Vagina (tissue), 2 donors: Measurements from ENCODE around the gene GADL1.

Experiments
- POLR2A ChIP-seq, 2 donors: fragments of 450-650 bp; IDR thresholded peaks; one replicate each; pipeline ENCODE4 v1.6.1; 2017; ENCODE audit warnings: antibody characterized with exemption in 2 of 2, mild to moderate bottlenecking in 2 of 2, moderate library complexity in 2 of 2
- TF ChIP-seq, protein P1 (sequence below), 3 experiments: fragments of 450-650 bp in 2 of 3; fragments of 200-600 bp in 1 of 3; sonication (generic) in 1 of 3; IDR thresholded peaks; one replicate each; pipeline ENCODE4 v1.5.1; 2017 to 2019; ENCODE audit warnings: antibody characterized with exemption in 3 of 3, mild to moderate bottlenecking in 2 of 3, moderate library complexity in 2 of 3

DNA sequence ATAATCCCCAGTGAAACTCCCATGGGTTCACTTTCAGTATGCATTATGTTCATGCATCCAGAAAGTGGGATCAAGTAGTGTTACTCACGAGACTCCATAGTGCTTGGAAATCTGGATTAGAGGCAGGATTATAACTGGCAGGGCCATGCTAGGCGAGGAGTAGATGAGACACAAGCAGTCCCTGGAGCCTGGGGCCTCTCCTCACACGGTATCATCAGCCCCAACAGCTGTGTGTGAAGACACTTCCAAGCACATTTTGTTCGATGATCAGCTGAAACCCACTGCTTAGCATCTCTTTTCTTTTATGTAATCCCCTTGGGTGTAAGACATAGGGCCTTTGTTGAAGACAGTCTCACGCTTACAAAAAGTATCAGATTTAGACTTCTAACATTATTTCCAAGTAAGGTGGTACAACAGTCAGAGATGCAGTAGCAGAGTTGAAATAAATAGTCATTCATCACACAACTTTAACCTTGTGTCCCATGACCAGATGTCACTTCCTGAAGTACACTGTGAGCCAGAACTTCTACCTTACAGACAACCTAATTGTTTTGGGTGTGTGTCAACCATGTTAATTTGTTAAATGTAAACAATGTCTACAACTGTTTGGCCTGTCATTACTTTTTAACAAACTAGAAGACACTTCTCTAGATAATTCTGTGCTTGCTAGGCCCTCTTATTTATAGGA lies 116.9 kb downstream of the GADL1 start:
- TF ChIP-seq, protein P1, sequence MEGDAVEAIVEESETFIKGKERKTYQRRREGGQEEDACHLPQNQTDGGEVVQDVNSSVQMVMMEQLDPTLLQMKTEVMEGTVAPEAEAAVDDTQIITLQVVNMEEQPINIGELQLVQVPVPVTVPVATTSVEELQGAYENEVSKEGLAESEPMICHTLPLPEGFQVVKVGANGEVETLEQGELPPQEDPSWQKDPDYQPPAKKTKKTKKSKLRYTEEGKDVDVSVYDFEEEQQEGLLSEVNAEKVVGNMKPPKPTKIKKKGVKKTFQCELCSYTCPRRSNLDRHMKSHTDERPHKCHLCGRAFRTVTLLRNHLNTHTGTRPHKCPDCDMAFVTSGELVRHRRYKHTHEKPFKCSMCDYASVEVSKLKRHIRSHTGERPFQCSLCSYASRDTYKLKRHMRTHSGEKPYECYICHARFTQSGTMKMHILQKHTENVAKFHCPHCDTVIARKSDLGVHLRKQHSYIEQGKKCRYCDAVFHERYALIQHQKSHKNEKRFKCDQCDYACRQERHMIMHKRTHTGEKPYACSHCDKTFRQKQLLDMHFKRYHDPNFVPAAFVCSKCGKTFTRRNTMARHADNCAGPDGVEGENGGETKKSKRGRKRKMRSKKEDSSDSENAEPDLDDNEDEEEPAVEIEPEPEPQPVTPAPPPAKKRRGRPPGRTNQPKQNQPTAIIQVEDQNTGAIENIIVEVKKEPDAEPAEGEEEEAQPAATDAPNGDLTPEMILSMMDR (IDR thresholded peaks at IDR 0.05): no peak
- TF ChIP-seq POLR2A (IDR thresholded peaks at IDR 0.05): no peak
